Measurements from ENCODE around the gene CDRT15.

Gene CDRT15

DNA sequence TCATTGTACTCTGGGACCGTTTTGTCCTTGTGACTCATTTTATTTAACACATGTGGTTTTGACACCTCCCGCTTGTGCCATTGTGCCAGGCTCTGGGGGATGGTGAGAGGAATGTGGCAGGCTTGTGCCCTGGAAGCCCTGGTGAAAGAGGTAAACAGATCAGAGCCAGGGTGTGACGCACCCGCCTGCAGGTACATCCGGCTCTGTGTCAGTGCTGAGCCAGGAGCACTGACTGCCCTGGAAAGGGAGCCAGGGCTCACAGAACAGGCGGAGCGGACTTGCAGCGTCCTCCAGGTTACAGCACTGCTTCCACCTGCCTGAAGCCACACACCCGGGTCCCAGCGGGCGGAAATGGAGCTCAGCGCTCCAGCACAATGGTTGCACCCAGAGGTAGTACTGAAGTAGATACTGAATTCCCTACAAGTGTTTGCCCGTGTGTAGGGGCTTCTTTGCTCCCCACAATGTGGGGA is 30.6 kb downstream of the CDRT15 start:
- H3K27ac ChIP-seq: peak overlapping the region; percentile 28
- TF ChIP-seq ZFX (IDR thresholded peaks at IDR 0.05): no peak
- no peak for TF ChIP-seq CTCF (conservative IDR thresholded peaks at IDR 0.05)

DNA sequence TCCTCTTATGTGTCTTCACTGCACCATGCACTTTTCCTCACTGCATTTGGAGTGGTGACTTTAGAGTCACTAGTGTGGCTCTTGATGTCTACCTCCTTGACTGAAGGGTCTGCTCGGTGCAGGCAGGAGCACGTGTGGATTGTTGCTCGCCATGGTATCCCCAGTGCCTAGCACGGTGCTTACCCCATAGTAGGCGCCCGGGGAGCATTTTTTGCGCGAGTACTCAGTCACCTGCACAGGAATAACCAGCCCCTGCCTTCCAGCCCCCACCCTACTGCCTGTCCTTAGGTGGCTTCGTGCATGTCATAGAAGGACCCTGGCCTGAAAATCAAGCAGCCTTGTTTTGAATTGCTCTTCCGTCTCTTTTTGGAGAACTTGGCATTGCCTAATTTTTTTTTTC is 31.3 kb downstream of the CDRT15 start:
- TF ChIP-seq CTCF (conservative IDR thresholded peaks at IDR 0.05) (no peak), ZFX (IDR thresholded peaks at IDR 0.05) (no peak)

GRCh38 chr17:14204546-14204945 is 32.1 kb downstream of the CDRT15 start:
- TF ChIP-seq ZFX (IDR thresholded peaks at IDR 0.05) (no peak), CTCF (conservative IDR thresholded peaks at IDR 0.05) (no peak)

More for the DNA sequence above, 31.3 kb downstream of the CDRT15 start:
- H3K27ac ChIP-seq: no peak overlapping the region

GRCh38 chr17:14204084-14204483 is 32.6 kb downstream of the CDRT15 start:
- H3K27ac ChIP-seq: no peak overlapping the region
- no peak for TF ChIP-seq ZFX (IDR thresholded peaks at IDR 0.05)
- TF ChIP-seq CTCF (conservative IDR thresholded peaks at IDR 0.05): no peak

More at GRCh38 chr17:14204546-14204945, 32.1 kb downstream of the CDRT15 start:
- H3K27ac ChIP-seq: no peak overlapping the region

DNA sequence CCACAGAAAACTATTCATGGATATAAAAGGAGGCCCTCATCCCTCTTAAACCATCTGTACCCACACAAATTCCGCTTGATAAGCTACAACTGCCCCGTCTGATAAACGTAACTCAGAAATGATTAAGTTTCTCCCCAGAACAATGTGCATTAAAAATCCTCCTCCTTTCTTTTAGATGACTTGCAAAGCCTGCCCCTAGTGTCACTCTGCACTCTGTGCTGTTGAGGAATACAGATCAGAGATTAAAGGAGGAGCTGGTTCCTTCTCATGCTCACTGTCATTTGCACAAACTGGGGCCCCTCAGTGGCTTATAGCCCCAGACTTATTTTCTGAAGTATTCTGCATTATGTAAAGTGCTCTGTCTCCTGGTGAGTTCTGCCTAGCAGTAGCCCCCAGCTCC is 33.3 kb downstream of the CDRT15 start:
- no peak overlapping the region for H3K27ac ChIP-seq
- TF ChIP-seq ZFX (IDR thresholded peaks at IDR 0.05) (no peak), CTCF (conservative IDR thresholded peaks at IDR 0.05) (no peak; the same call in 1 of the 2 replicates)

DNA sequence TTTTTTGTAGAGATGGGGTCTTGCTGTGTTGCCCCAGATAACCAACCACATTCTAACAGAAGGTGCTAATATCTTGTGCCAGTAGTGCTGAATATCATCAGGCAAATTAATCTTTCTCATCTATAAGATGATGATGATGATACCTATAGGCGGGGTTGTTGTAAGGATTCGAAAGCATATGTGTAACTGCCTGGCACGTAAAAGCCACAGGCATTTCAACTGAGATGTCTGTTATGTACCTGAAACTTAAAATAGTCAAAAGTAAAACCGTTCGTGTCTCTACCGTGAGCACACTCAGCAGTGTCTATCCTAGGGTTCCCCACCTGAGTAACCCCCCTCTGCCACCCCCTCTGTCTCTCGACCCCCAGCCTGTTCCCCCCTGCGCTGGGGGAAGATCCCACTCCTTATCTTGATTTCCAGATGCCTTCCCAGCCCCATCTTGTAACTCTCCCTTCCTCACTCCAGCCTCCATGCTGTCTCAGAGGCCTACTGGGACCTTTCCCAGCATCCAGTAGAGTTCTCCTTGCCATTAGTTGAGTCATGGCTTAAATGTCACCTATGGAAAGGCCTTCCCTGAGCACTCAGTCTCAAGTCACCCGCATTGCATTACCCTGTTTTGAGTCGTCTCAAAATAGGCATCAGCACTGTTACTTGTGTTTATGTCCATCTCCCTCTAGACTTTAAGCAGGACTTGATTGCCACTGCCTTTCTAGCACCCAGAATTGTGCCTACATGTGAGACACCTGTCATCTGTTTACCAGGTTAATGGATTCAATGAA is 34.1 kb downstream of the CDRT15 start:
- no peak for TF ChIP-seq CTCF (conservative IDR thresholded peaks at IDR 0.05)
- no peak for TF ChIP-seq ZFX (IDR thresholded peaks at IDR 0.05)
- no peak overlapping the region for H3K27ac ChIP-seq

DNA sequence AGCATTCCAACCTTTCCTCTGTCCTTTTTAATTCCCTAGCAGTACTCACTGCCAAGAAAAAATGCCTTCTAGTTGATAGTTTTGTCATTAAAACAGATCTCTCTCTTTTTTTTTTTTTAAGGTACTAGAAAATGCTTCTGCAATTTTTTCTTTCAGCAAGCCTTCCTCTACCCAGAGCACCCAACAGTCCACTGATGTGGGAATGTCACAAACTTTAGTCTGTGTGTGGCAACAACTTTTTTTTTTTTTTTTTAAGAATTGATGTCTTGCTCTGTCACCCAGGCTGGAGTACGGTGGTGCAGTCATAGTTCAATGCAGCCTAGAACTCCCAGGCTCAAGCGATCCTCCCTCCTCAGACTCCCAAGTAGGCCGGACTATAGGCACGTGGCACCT is 34.7 kb downstream of the CDRT15 start:
- TF ChIP-seq CTCF (conservative IDR thresholded peaks at IDR 0.05) (no peak), ZFX (IDR thresholded peaks at IDR 0.05) (no peak)

More for the DNA sequence above, 34.7 kb downstream of the CDRT15 start:
- H3K27ac ChIP-seq: no peak overlapping the region

Measured in C4-2B (cell line).